Measurements from ENCODE around the gene SMIM11.
A peak's percentile ranks its signal among the peaks of the same experiment; 100 is the strongest.
"Not testable (repeated sequence)": the region's sequence is repeated elsewhere in the genome, so short reads cannot be mapped to it uniquely, and the experiment has no call there.

The SMIM11 gene

GRCh38 chr21:34374940-34375618 is at the start of gene SMIM11:
Gene SMIM11 (plus strand): TSS chr21:34375507. CDS start chr21:34379505, 3,998 bp downstream.
- DNase-seq (ENCODE audit: low read depth in 2 of 2) = not testable (repeated sequence)

DNA sequence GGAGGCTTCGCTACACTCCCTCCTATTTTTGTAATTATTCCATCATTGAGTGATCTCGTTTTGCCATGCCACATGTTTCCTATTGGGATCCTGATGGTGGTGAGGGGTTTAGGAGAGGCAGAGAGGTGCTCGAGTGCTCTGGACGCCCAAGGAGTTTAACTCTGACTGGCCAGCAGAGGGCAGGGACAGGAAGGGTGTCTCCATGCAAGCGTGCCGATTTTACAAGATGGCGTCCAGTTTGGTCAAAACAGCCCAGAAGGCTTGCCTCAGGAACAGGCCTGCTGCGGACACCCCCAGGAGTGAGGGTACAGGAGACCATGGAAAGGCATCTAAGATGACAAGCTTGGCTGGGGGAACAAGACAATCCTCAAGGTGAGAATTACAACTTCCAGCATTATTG is 45.3 kb upstream of the SMIM11 start:
- DNase-seq (ENCODE audit: low read depth in 2 of 2) = no peak

DNA sequence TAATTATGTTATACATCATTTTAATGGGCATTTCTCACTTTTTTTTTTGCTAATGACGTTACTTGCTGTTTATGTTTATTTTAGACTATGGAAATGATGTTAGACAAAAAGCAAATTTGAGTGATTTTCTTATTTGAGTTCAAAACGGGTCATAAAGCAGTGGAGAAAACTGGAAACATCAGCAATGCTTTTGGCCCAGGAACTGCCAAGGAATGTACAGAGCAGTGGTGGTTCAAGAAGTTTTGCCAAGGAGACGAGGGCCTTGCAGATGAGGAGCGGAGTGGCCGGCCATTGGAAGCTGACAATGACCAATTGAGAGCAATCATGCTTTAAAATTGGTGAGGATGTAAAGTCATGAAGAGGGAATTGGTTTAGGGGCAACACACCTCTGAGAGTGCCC is 43.6 kb upstream of the SMIM11 start:
- DNase-seq (ENCODE audit: low read depth in 2 of 2) = no peak

DNA sequence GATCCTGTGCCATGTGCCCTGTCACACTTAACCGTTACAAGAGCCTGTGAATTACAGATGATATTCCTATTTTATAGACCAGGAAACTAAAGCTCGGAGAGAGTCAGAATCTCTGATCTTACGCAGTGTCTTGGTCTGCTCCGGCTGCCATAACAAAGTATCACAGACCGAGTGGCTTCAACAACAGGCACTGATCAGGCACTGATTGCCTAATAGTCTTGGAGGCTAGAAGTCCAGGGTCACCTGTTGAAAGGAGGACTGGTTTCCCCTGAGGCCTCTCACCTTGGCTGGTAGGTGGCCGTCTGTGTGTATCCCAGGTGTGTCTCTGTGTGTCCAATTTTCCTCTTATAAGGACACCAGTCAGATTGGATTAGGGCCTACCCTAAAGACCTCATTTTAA is 43.0 kb upstream of the SMIM11 start:
- DNase-seq (ENCODE audit: low read depth in 2 of 2) = no peak

DNA sequence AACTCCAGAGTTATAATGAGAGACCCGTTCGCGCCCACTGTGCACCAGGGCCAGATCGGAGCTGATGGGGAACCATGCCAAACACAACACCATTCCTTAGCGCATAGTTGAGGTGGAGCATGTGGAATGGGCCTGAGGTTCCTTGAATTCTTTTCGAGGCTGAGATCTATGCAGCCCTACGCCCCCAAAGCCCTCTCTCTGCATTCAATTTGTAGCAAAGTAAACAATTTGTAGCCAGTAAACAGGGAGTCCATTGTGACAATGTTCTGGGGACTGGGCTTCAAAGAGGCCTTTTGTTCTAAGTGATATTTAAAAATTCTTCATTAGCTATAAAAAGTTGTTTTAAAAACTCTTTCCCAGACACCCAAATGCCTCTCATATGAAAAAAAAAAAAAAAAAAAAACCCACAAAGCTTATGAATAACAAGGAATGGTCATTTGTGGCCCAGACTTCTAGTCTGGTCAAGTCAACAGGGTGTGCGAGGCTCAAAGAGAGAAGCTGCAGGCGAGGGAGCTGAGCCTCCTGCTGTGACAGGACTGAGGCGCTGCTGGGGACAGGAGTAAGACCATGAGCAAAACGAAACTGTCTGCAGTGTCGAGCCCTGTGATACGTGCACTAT is 42.1 kb upstream of the SMIM11 start:
- no peak for DNase-seq (ENCODE audit: low read depth in 2 of 2)

DNA sequence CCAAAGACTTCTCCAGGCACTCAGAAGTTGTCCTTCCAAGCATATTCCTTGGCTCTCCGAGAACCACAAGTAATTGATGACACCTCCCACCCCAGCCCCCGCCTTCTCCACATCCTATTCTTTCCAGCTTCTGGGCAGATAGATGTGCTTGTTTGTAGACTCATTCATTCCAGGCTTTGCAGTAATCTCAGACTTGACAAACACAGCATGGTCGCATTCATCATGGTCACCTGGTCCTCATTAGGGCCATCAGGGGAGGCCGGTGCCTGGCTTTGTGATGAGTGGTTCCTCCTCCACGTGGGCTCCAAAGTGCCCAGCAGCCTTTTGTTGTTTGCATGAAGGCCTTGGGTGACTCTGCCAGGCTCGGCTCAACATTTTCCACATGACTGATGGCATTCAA is 40.0 kb upstream of the SMIM11 start:
- no peak for DNase-seq (ENCODE audit: low read depth in 2 of 2)

DNA sequence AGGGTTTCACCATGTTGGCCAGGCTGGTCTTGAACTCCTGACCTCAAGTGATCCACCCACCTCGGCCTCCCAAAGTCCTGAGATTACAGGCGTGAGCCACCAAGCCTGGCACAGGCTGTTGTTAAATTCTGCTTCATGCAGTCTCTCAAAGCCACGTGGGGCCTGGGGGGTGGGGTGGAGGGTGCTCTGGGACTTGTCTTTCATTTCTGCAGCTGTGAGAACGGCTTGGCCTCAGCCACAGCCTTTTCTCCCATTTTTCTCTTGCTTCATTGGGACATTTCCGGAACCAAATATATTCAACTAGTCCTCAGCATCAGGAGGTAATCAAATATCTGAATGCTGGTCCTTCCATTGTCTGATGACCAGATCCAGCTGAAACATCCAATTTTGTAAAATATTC is 39.1 kb upstream of the SMIM11 start:
- no peak for DNase-seq (ENCODE audit: low read depth in 2 of 2)

DNA sequence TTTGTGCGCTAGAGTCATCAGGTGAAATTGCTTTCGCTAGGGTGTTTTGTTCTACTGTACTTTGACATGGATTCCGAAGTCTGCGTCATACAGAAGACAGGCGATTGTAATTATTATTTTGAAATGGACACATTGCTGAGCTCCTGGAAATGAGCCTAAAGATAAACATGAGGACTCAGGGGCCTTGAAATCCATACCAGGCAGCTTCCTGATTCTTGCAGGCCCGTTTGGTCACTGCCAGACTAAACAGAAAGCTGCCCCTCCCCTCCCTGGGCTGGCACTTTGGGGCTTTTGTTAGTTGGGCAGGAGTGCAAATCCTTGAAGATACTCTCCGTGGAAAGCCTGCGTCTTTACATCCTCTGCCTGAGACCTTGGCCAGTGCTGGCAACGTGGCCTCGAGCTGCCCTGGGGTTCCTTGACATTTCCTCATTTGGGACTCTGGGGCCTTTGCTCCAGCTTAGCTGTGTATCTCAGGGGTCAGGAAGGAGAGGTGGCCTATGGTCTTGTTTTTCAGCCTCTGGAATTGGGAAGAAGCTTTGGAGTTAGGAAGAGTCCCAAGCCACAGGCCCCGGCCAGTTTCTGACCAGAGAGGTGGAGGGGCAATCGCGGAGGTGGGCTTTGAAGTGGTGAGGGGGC is 38.4 kb upstream of the SMIM11 start:
- no peak for DNase-seq (ENCODE audit: low read depth in 2 of 2)

- DNase-seq (ENCODE audit: low read depth in 2 of 2) = no peak
Measured at GRCh38 chr21:34337741-34338140, 37.6 kb upstream of the SMIM11 start.

DNA sequence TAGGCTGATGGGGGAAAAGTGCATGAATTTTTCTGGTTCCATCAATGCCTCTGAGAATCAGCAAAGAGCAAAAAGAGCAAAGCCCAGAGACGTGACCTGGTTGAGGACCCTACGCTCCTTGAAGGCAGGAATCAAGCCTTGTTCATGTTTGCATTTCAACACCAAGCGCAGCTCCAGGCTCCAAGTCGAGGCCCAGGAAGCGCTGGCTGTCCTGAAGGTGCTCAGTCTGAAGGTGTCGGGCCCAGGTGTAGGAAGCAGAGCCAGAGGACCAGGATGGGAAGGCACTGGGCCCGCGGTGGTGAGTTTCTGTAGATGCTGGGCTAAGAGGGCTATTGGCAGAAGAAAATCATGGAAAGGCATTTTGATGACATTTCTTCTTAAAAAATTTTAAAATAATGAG is 37.1 kb upstream of the SMIM11 start:
- no peak for DNase-seq (ENCODE audit: low read depth in 2 of 2)

GRCh38 chr21:34340061-34340460 is 35.2 kb upstream of the SMIM11 start:
- DNase-seq (ENCODE audit: low read depth in 2 of 2) = no peak

DNA sequence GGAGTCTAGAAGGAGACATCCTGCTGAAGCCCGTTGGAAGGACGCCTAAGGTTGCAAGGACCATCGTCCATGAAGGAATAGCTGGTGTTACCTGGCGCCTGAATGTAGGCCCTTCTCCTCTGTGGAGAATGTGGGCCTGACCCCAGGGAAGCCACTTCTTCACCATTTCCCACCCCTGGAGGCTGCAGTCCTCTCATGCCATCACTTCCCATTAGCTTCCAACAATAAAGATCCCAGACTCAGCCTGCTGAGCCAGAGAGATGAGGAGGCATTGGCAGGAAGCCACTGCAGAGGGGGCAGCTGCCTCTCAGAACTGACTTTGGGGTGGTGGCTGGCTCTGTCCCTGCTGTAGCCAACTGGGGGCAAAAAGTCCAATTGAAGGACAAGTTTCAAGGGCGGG is 32.8 kb upstream of the SMIM11 start:
- DNase-seq (ENCODE audit: low read depth in 2 of 2) = no peak

DNA sequence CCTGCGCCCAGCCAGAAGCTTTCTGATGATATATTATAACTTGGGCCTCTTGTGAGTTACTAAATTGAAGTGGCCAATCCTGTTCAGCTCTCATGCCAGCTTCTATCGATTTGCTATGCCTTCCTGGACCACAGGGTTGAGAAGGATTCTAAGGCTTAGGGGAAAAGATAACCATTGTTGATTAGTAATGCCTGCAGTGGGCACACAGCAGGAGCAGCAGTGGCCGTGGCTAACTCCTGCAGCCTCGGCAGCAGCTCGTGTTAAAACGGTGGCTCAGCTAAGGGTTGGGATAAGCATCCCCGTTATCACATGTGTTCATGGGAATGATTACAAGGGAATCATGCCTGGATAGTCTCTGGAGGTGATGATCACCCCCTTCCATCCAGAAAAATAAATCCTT is 32.0 kb upstream of the SMIM11 start:
- no peak for DNase-seq (ENCODE audit: low read depth in 2 of 2)

- DNase-seq (ENCODE audit: low read depth in 2 of 2) = no peak
Measured at GRCh38 chr21:34343838-34344381, 31.4 kb upstream of the SMIM11 start.

DNA sequence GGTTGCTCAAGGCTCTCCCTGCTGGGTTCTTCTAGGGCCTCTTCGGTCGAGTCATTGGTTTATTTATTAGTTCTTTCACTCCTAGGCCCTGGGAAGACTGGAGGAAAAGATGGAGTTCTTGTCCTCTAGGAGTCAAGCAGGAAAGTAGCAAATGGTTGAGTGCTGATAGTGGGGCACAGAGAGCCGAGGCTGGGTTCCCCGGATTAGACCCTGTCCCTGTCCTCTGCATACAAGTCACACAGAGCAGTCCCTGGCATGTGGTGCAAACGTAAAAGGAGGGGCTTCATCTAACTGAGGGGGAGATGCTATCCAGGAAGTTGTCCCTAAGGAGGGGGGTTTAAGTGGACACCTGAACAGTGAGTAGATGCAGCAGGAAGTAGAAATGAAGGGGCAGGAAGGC is 30.7 kb upstream of the SMIM11 start:
- no peak for DNase-seq (ENCODE audit: low read depth in 2 of 2)

- DNase-seq (ENCODE audit: low read depth in 2 of 2) = no peak
Measured at GRCh38 chr21:34345091-34345871, 30.0 kb upstream of the SMIM11 start.

DNA sequence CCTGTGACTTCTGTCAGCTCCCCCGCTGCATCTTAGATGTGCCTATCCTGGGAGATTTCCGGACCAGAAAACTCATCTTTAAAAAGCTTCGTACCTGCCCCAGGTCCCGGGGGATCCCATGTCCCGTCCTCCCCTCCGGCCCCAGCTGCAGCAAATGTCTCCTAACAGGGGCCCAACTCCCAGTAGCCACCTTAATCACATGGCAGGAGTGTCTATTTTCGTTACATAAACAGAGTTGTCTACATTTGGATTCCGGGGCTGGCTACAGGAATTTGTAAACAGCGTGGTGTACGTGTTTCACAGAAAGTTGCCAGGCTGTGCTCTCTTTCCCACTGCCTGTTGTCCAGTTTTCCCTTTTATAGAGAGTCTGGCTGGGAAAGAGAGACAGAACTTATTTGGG is 29.4 kb upstream of the SMIM11 start:
- DNase-seq (ENCODE audit: low read depth in 2 of 2) = no peak

GRCh38 chr21:34348890-34349519 is 26.3 kb upstream of the SMIM11 start:
- DNase-seq (ENCODE audit: low read depth in 2 of 2) = no peak

- DNase-seq (ENCODE audit: low read depth in 2 of 2) = peak in 1 of 2 donors; percentile 13
Measured at GRCh38 chr21:34351786-34352241, 23.5 kb upstream of the SMIM11 start.

DNA sequence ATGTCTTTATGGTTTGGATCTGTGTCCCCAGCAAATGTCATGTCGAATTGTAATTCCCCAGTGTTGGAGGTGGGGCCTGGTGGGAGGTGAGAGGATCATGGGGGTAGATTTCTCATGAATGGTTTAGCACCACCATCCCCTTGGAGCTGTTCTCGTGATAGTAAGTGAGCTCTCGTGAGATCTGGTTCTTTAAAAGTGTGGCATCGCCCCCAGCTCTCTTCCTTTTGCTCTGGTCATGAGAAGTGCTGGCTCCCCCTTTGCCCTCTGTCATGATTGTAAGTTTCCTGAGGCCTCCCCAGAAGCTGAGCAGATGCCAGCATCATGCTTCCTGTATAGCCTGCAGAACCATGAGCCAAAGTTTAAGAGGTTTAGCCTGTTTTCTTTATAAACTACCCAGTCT is 22.8 kb upstream of the SMIM11 start:
- DNase-seq (ENCODE audit: low read depth in 2 of 2) = no peak

DNA sequence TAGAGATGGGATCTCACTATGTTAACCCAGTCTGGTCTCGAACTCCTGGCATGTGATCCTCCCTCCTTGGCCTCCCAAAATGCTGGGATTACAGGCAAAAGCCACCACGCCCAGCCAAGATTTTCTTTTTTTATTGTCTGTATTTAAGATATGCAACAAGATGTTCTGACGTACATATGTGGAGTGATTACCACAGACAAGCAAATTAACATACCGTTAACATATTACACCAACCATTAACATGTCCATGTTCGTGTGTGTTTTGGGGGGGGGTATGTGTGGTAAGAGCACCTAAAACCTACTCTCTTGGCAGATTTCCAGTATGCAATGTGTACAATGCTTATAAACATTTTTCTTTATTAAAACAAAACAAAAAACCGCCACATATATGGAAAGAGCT is 22.1 kb upstream of the SMIM11 start:
- DNase-seq (ENCODE audit: low read depth in 2 of 2) = no peak

DNA sequence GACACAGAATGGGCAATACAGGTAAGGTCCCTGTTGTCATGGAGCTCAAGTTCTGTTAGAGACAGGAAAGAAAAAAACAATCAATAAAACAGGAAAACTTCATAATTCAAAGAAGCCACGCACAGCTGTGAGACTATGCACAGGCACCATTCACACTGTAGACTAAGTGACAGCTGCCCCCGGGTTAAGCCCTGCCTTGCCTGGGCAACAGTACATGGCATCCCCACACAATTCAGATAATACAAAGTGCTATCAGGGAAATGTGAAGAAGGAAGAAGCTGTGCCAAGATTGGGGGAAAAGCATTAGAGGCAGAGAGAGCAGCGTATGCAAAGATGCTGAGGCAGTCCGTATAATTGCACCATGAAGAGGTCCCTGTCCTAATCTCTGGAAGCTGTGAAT is 20.5 kb upstream of the SMIM11 start:
- no peak for DNase-seq (ENCODE audit: low read depth in 2 of 2)

Measured in stimulated activated CD4-positive, alpha-beta T cell treated with anti-CD3 and anti-CD28 coated beads, Interleukin-15, amount 100 ng/mL, for 48 hours (primary cell).